CD14-positive monocyte (primary cell): ENCODE data around the gene REEP1. TPM values are rescaled to one million over a fixed set of nuclear protein-coding genes. Genes with fewer than 3 reads are reported as not detected.

ENCODE experiments used
- DNase-seq, 3 donors: peaks; one replicate each; pipeline ENCODE4 v3.0.0-alpha.2; 2011 to 2022
- H2AFZ ChIP-seq: 2 replicates; pipeline ENCODE4 v1.6.0; 2012; ENCODE audit warnings: mild to moderate bottlenecking, low read depth, low read length, inconsistent platforms; ENCODE audit not compliant: insufficient read depth, poor library complexity, severe bottlenecking
- H3K27ac ChIP-seq, 2 donors: 1 replicate in 1 of 2; 2 replicates in 1 of 2; pipeline ENCODE4 v1.5.1; 2012 to 2013; ENCODE audit warnings: low read length in 2 of 2, control low read depth in 1 of 2, inconsistent platforms in 1 of 2, low read depth in 1 of 2, mild to moderate bottlenecking in 1 of 2
- H3K27me3 ChIP-seq, 2 donors: one replicate each; pipeline versions ENCODE4 v1.6.0 to v1.6.1; 2011 to 2013; ENCODE audit warnings: low read length in 2 of 2; ENCODE audit not compliant: control insufficient read depth in 2 of 2, insufficient read depth in 2 of 2
- H3K36me3 ChIP-seq, 2 donors: replicated peaks in 1 of 2; 1 replicate in 1 of 2; 2 replicates in 1 of 2; pipeline versions ENCODE4 v1.5.1 to v1.6.1; 2012 to 2013; ENCODE audit warnings: low read length in 2 of 2, control low read depth in 1 of 2, inconsistent platforms in 1 of 2, mild to moderate bottlenecking in 1 of 2; ENCODE audit not compliant: insufficient read depth in 2 of 2, control insufficient read depth in 1 of 2
- H3K4me1 ChIP-seq, 2 donors: 1 replicate in 1 of 2; 2 replicates in 1 of 2; pipeline versions ENCODE4 v1.5.1 to v1.6.1; 2012 to 2013; ENCODE audit warnings: low read length in 2 of 2, control low read depth in 1 of 2, inconsistent platforms in 1 of 2, mild to moderate bottlenecking in 1 of 2, moderate library complexity in 1 of 2; ENCODE audit not compliant: insufficient read depth in 2 of 2, control insufficient read depth in 1 of 2
- H3K4me2 ChIP-seq: replicated peaks from 2 replicates; pipeline ENCODE3; 2012; ENCODE audit warnings: low read length, moderate library complexity, mild to moderate bottlenecking; ENCODE audit not compliant: poor library complexity, severe bottlenecking; ENCODE audit errors: extremely low read depth
- H3K4me3 ChIP-seq, 3 experiments: fragments of 200-600 bp in 1 of 3; sonication (generic) in 1 of 3; replicated peaks in 1 of 3; 1 replicate in 2 of 3; 2 replicates in 1 of 3; pipeline ENCODE4 v1.5.1; 2011 to 2013; ENCODE audit warnings: low read length in 3 of 3, mild to moderate bottlenecking in 3 of 3, control low read depth in 2 of 3, low read depth in 2 of 3, inconsistent platforms in 1 of 3, moderate library complexity in 1 of 3
- H3K79me2 ChIP-seq: 2 replicates; pipeline ENCODE4 v1.6.0; 2012; ENCODE audit warnings: mild to moderate bottlenecking, control low read depth, inconsistent platforms, low read length, moderate library complexity; ENCODE audit not compliant: insufficient read depth
- H3K9ac ChIP-seq: 2 replicates; pipeline ENCODE4 v1.6.0; 2017; ENCODE audit warnings: low read length, mild to moderate bottlenecking; ENCODE audit not compliant: insufficient read depth, poor library complexity, severe bottlenecking
- H3K9me3 ChIP-seq, 2 donors: replicated peaks in 1 of 2; 1 replicate in 1 of 2; 2 replicates in 1 of 2; pipeline versions ENCODE4 v1.5.1 to v1.6.1; 2012 to 2013; ENCODE audit warnings: low read length in 2 of 2, control low read depth in 1 of 2; ENCODE audit not compliant: control insufficient read depth in 1 of 2, insufficient read depth in 1 of 2
- H4K20me1 ChIP-seq: 2 replicates; pipeline ENCODE4 v1.6.0; 2012; ENCODE audit warnings: mild to moderate bottlenecking, low read length, control low read depth, moderate library complexity; ENCODE audit not compliant: insufficient read depth
- H3K27ac Mint-ChIP-seq, 7 donors: one replicate each; pipeline ENCODE4 v1.8.0; 2020; ENCODE audit warnings: mild to moderate bottlenecking in 7 of 7, mixed read lengths in 7 of 7, moderate library complexity in 6 of 7, inconsistent platforms in 2 of 7
- H3K27me3 Mint-ChIP-seq, 3 donors: one replicate each; pipeline ENCODE4 v1.8.0; 2021 to 2022; ENCODE audit warnings: low read depth in 3 of 3, mild to moderate bottlenecking in 3 of 3, mixed read lengths in 3 of 3, moderate library complexity in 3 of 3, inconsistent platforms in 1 of 3
- H3K36me3 Mint-ChIP-seq, 2 donors: one replicate each; pipeline ENCODE4 v1.8.0; 2020; ENCODE audit warnings: mixed read lengths in 2 of 2, inconsistent platforms in 1 of 2, mild to moderate bottlenecking in 1 of 2
- H3K4me1 Mint-ChIP-seq: one replicate; pipeline ENCODE4 v1.8.0; 2020; ENCODE audit warnings: mild to moderate bottlenecking, mixed read lengths
- H3K4me3 Mint-ChIP-seq, 2 donors: one replicate each; pipeline ENCODE4 v1.8.0; 2020; ENCODE audit warnings: mild to moderate bottlenecking in 2 of 2, mixed read lengths in 2 of 2, moderate library complexity in 1 of 2
- H3K9me3 Mint-ChIP-seq, 7 donors: one replicate each; pipeline ENCODE4 v1.8.0; 2020 to 2022; ENCODE audit warnings: mixed read lengths in 7 of 7, mild to moderate bottlenecking in 6 of 7, moderate library complexity in 6 of 7, inconsistent platforms in 2 of 7
- WGBS: methylation state at CpG from one replicate; pipeline ENCODE4 v1.1.5; 2013; ENCODE audit warnings: missing lambda C conversion rate; ENCODE audit not compliant: insufficient coverage; 5-methylcytosine and 5-hydroxymethylcytosine counted together
- intact Hi-C, 2 donors: fragments of 100-400 bp; cut with micrococcal nuclease; formaldehyde crosslinking; loops; one replicate each; pipeline versions ENCODE4 v1.15.0 to v1.15.1; 2023
- polyA plus RNA-seq, 3 donors: library from polyadenylated mRNA; depleted of rRNA in 1 of 3; unstranded in 2 of 3; stranded (reverse) in 1 of 3; fragments of 300-500 nt in 2 of 3; fragments of >200 nt in 1 of 3; fragmentation: Illumina TruSeq in 2 of 3; gene quantifications; 1 replicate in 2 of 3; 2 replicates in 1 of 3; pipeline ENCODE4 v1.2.3, GENCODE V29; 2012 to 2021
- TF ChIP-seq, protein P1 (sequence below): fragments of 200-600 bp; IDR thresholded peaks from one replicate; pipeline ENCODE4 v1.8.0; 2022; ENCODE audit warnings: antibody characterized with exemption, mild to moderate bottlenecking

The REEP1 gene
- polyA plus RNA-seq, 3 donors, result not detected

DNA sequence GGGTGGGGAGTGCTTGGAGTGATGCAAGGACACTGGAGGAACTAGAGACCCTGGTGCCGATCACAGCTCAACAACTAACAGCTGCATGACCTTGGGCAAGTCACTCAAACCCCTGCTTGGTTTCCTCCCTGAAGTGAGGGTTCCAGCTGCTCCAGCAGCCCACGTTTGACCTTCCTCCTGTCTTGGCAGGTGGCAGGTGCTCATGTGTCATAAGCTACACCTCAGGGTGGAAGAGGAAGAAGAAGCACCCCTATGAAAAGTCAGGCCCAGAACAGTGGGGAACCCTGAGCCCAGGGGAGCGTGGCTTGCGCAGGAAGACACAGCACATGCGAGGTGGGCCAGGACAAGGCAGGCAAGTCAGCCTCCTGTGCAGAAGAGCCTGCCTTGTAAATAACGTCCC is 95.8 kb downstream of the REEP1 start:
- H3K9me3 ChIP-seq, result no peaks in the 10 kb centered on the region
- intact Hi-C loops, result no loop called here
- peak overlapping the region; percentile 36 for H2AFZ ChIP-seq
- H3K4me3 ChIP-seq, result no peak overlapping the region
- H3K27me3 ChIP-seq, result no peaks in the 10 kb centered on the region
- peaks cover 26% of the 10 kb centered on the region for H3K4me1 Mint-ChIP-seq
- H3K36me3 Mint-ChIP-seq, result no peaks in the 10 kb centered on the region
- no peak overlapping the region for H3K27ac Mint-ChIP-seq
- TF ChIP-seq, protein P1, sequence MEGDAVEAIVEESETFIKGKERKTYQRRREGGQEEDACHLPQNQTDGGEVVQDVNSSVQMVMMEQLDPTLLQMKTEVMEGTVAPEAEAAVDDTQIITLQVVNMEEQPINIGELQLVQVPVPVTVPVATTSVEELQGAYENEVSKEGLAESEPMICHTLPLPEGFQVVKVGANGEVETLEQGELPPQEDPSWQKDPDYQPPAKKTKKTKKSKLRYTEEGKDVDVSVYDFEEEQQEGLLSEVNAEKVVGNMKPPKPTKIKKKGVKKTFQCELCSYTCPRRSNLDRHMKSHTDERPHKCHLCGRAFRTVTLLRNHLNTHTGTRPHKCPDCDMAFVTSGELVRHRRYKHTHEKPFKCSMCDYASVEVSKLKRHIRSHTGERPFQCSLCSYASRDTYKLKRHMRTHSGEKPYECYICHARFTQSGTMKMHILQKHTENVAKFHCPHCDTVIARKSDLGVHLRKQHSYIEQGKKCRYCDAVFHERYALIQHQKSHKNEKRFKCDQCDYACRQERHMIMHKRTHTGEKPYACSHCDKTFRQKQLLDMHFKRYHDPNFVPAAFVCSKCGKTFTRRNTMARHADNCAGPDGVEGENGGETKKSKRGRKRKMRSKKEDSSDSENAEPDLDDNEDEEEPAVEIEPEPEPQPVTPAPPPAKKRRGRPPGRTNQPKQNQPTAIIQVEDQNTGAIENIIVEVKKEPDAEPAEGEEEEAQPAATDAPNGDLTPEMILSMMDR, result no peak
- no peak overlapping the region for H3K9ac ChIP-seq
- peaks cover 10 to 12% of the 10 kb centered on the region in 2 donors for H3K4me1 ChIP-seq
- H3K4me3 Mint-ChIP-seq, result no peak overlapping the region
- DNase-seq, result no peak
- no peaks in the 10 kb centered on the region for H3K79me2 ChIP-seq
- WGBS, result 51% methylated on average over 5 of the region's 6 CpGs
- H3K9me3 Mint-ChIP-seq, result peaks cover 0 to 3% (median 0%) of the 10 kb centered on the region in 7 donors
- H3K36me3 ChIP-seq, result no peaks in the 10 kb centered on the region
- no peak overlapping the region for H3K4me2 ChIP-seq
- H3K27me3 Mint-ChIP-seq, result peaks cover 4 to 18% (median 12%) of the 10 kb centered on the region in 3 donors
- H4K20me1 ChIP-seq, result no peaks in the 10 kb centered on the region
- H3K27ac ChIP-seq, result no peak overlapping the region

DNA sequence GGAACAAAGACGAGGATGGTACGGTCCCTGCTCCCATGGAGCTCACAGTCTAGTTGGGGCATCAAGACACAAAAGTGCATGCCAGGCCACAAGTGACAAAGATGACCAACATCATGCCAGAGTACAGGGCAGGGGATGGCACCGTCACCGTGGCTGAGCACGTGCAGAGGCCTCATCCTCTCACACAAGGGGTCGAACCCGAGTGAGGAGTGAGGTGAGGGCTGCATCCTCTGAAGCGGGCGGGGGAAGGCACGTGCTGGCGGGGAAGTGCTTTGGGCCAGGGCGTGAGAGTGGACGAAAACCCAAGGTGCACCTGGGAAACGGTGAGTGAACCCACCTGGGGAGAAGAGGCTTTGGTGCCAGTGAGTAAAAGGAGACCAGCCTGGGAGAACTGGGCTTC is 97.2 kb downstream of the REEP1 start:
- Histone ChIP-seq H3K9ac (no peak overlapping the region), H3K4me2 (no peak overlapping the region), H3K4me1 (peaks cover 10 to 12% of the 10 kb centered on the region in 2 donors), H3K4me3 (no peak overlapping the region), H3K27me3 (no peaks in the 10 kb centered on the region), H4K20me1 (no peaks in the 10 kb centered on the region), H3K9me3 (no peaks in the 10 kb centered on the region), H3K79me2 (no peaks in the 10 kb centered on the region), H3K36me3 (no peaks in the 10 kb centered on the region), H3K27ac (no peak overlapping the region), H2AFZ (no peak overlapping the region)
- H3K4me1 Mint-ChIP-seq, result peaks cover 26% of the 10 kb centered on the region
- H3K9me3 Mint-ChIP-seq, result peaks cover 0 to 3% (median 0%) of the 10 kb centered on the region in 7 donors
- TF ChIP-seq, protein P1, result no peak
- intact Hi-C loops, result no loop called here
- no peaks in the 10 kb centered on the region for H3K36me3 Mint-ChIP-seq
- H3K4me3 Mint-ChIP-seq, result no peak overlapping the region
- DNase-seq, result no peak
- H3K27me3 Mint-ChIP-seq, result peaks cover 5 to 18% (median 12%) of the 10 kb centered on the region in 3 donors
- no peak overlapping the region for H3K27ac Mint-ChIP-seq
- WGBS, result 97% methylated on average over 12 of the region's 14 CpGs
